Activated CD4-positive, alpha-beta T cell treated with anti-CD3 and anti-CD28 coated beads, Interleukin-2, Interleukin-4, amounts not matched to agents 100 ng/mL and 50 ng/mL, durations not matched to agents 16 hours and 8 hours (primary cell): Measurements from ENCODE around the gene FOLR3.
"Not testable (repeated sequence)": the region's sequence is repeated elsewhere in the genome, so short reads cannot be mapped to it uniquely, and the experiment has no call there.

Experiments used
- DNase-seq: peaks from one replicate; pipeline ENCODE4 v3.0.0-alpha.2; 2020; ENCODE audit warnings: low spot score

The FOLR3 gene

GRCh38 chr11:72162891-72163492 is 27.5 kb downstream of the FOLR3 start:
- DNase-seq, result no peak

- DNase-seq, result not testable (repeated sequence)
Observed at GRCh38 chr11:72164187-72164586, 28.7 kb downstream of the FOLR3 start.

- not testable (repeated sequence) for DNase-seq
Observed at GRCh38 chr11:72169046-72169555, 33.6 kb downstream of the FOLR3 start.

GRCh38 chr11:72169754-72170153 is 34.2 kb downstream of the FOLR3 start:
- not testable (repeated sequence) for DNase-seq

- DNase-seq, result not testable (repeated sequence)
Observed at GRCh38 chr11:72172043-72172442, 36.5 kb downstream of the FOLR3 start.

- no peak for DNase-seq
Observed at GRCh38 chr11:72173291-72173690, 37.8 kb downstream of the FOLR3 start.

- no peak for DNase-seq
Observed at GRCh38 chr11:72174302-72175070, 39.0 kb downstream of the FOLR3 start.

- DNase-seq, result no peak
Observed at GRCh38 chr11:72177656-72178055, 42.1 kb downstream of the FOLR3 start.

- no peak for DNase-seq
Observed at GRCh38 chr11:72179049-72179803, 43.7 kb downstream of the FOLR3 start.

GRCh38 chr11:72179804-72180396 is 44.4 kb downstream of the FOLR3 start:
- no peak for DNase-seq

- DNase-seq, result not testable (repeated sequence)
Observed at GRCh38 chr11:72180892-72181552, 45.5 kb downstream of the FOLR3 start.

GRCh38 chr11:72181553-72181958 is 46.0 kb downstream of the FOLR3 start:
- DNase-seq, result not testable (repeated sequence)

- DNase-seq, result no peak
Observed at GRCh38 chr11:72188267-72188666, 52.7 kb downstream of the FOLR3 start.
